K562 (cell line): ENCODE results near the gene WDR90. TPM values are rescaled to one million over a fixed set of nuclear protein-coding genes. Genes with fewer than 3 reads are reported as not detected.
A peak's percentile ranks its signal among the peaks of the same experiment; 100 is the strongest.

Experiments used
- ASH1L ChIP-seq: fragments of 450-650 bp; IDR thresholded peaks from 2 replicates; pipeline ENCODE4 v1.6.1; 2018; ENCODE audit warnings: borderline replicate concordance, mild to moderate bottlenecking, low read depth; ENCODE audit not compliant: partially characterized antibody
- CCAR2 ChIP-seq: fragments of 200-400 bp; formaldehyde crosslinking; IDR thresholded peaks from 2 replicates; pipeline ENCODE4 v1.6.1; 2017; ENCODE audit warnings: mild to moderate bottlenecking, low read depth, low read length
- CHD2 ChIP-seq: IDR thresholded peaks from 2 replicates; pipeline ENCODE4 v1.6.1; 2011; ENCODE audit warnings: low read depth, low read length
- CLOCK ChIP-seq: fragments of 250-450 bp; sonication (Bioruptor Pico); IDR thresholded peaks from 2 replicates; pipeline ENCODE4 v1.4.0; 2020; ENCODE audit warnings: mild to moderate bottlenecking, moderate library complexity, borderline replicate concordance
- ELF1 ChIP-seq: fragments of 200-800 bp; sonication (Bioruptor generic); IDR thresholded peaks from 2 replicates; pipeline ENCODE4 v1.6.1; 2016; ENCODE audit warnings: missing genetic modification characterization, missing compliant biosample characterization
- GABPB2 ChIP-seq: fragments of 250-450 bp; sonication (Bioruptor Pico); conservative IDR thresholded peaks from 2 replicates; pipeline ENCODE4 v1.5.1; 2021; ENCODE audit warnings: mild to moderate bottlenecking
- GTF2E2 ChIP-seq: fragments of 200-800 bp; sonication (Bioruptor generic); IDR thresholded peaks from 2 replicates; pipeline ENCODE4 v1.6.1; 2016; ENCODE audit warnings: missing genetic modification characterization, missing compliant biosample characterization
- HBP1 ChIP-seq: fragments of 450-650 bp; formaldehyde crosslinking; IDR thresholded peaks from 2 replicates; pipeline ENCODE4 v1.4.0; 2022; ENCODE audit warnings: missing genetic modification characterization
- HNRNPL ChIP-seq: fragments of 200-400 bp; formaldehyde crosslinking; IDR thresholded peaks from 2 replicates; pipeline ENCODE4 v1.6.1; 2017; ENCODE audit warnings: low read depth, mild to moderate bottlenecking, low read length
- KAT7 ChIP-seq: sonication (generic); formaldehyde crosslinking; IDR thresholded peaks from 2 replicates; pipeline ENCODE4 v1.8.0; 2022; ENCODE audit warnings: missing genetic modification reagents, mild to moderate bottlenecking, borderline replicate concordance
- KLF16 ChIP-seq: IDR thresholded peaks from 2 replicates; pipeline ENCODE4 v1.6.1; 2016; ENCODE audit warnings: antibody characterized with exemption
- MITF ChIP-seq: IDR thresholded peaks from 2 replicates; pipeline ENCODE4 v1.6.1; 2014; ENCODE audit warnings: antibody characterized with exemption
- MLLT1 ChIP-seq, 2 experiments: fragments of 450-650 bp; IDR thresholded peaks; 2 replicates each; pipeline ENCODE4 v1.6.1; 2016
- NR2F6 ChIP-seq: fragments of 450-650 bp; formaldehyde crosslinking; IDR thresholded peaks from 2 replicates; pipeline ENCODE4 v1.4.0; 2020; ENCODE audit warnings: mild to moderate bottlenecking
- PTRF ChIP-seq: fragments of 450-650 bp; IDR thresholded peaks from 2 replicates; pipeline ENCODE4 v1.6.1; 2016; ENCODE audit warnings: mild to moderate bottlenecking, missing genetic modification characterization, missing compliant biosample characterization
- RBM15 ChIP-seq: fragments of 200-400 bp; formaldehyde crosslinking; IDR thresholded peaks from 2 replicates; pipeline ENCODE4 v1.6.1; 2018; ENCODE audit warnings: mild to moderate bottlenecking, low read length, moderate library complexity; ENCODE audit not compliant: insufficient read depth
- SRSF7 ChIP-seq: fragments of 200-400 bp; formaldehyde crosslinking; optimal IDR thresholded peaks from 2 replicates; pipeline ENCODE3; 2017; ENCODE audit warnings: mild to moderate bottlenecking, low read depth, low read length
- TAF15 ChIP-seq: fragments of 200-400 bp; formaldehyde crosslinking; IDR thresholded peaks from 2 replicates; pipeline ENCODE4 v1.6.1; 2017; ENCODE audit warnings: mild to moderate bottlenecking, low read depth, low read length, moderate library complexity
- TEAD1 ChIP-seq, 2 experiments: fragments of 450-650 bp in 1 of 2; sonication (generic) in 1 of 2; formaldehyde crosslinking; IDR thresholded peaks; 2 replicates each; pipeline versions ENCODE4 v1.4.0 to v1.8.0; 2020 to 2022; ENCODE audit warnings: mild to moderate bottlenecking in 2 of 2, missing genetic modification reagents in 1 of 2
- TRIM24 ChIP-seq, 2 experiments: fragments of 450-650 bp; IDR thresholded peaks; 2 replicates each; pipeline ENCODE4 v1.6.1; 2016
- ZNF584 ChIP-seq: fragments of 200-800 bp; sonication (Bioruptor generic); IDR thresholded peaks from 2 replicates; pipeline ENCODE4 v1.6.1; 2016; ENCODE audit warnings: low read depth, mild to moderate bottlenecking, missing genetic modification characterization, missing compliant biosample characterization
- ZNF586 ChIP-seq: fragments of 450-650 bp; formaldehyde crosslinking; conservative IDR thresholded peaks from 2 replicates; pipeline ENCODE4 v1.4.0; 2020; ENCODE audit warnings: mild to moderate bottlenecking, moderate library complexity
- polyA plus RNA-seq, 8 experiments: library from polyadenylated mRNA; depleted of rRNA in 4 of 8; stranded (reverse) in 5 of 8; unstranded in 3 of 8; fragments of >200 nt; fragmentation: Nextera tagmentation in 2 of 8; fragmentation: Illumina TruSeq in 1 of 8; extraction: Ambion mirVana in 2 of 8; extraction: Trizol in 1 of 8; gene quantifications; 2 replicates each; pipeline versions ENCODE4 v1.2.1 to v1.2.3, GENCODE V29; 2011 to 2014; ENCODE audit warnings: inconsistent platforms in 1 of 8, missing spikeins in 1 of 8
- total RNA-seq, 7 experiments: library from RNA; depleted of rRNA in 6 of 7; stranded (reverse); fragments of >200 nt in 6 of 7; fragmentation: Illumina TruSeq in 2 of 7; extraction: Trizol in 2 of 7; gene quantifications; 2 replicates each; pipeline versions ENCODE4 v1.2.1 to v1.2.3, GENCODE V29; 2011 to 2021; ENCODE audit warnings: low replicate concordance in 1 of 7

Gene WDR90
- total and polyA plus RNA-seq, 9 of the 15 experiments (the other 6 are each of a cell fraction or from before 2014, with no cell fraction given) = 0.44 to 12.6 (median 3.3) TPM

GRCh38 chr16:684071-684794 is 35.1 kb downstream of the WDR90 start, which contains the start of gene JMJD8 (continued):
- TF ChIP-seq ASH1L (no peak), GABPB2 (no peak), TAF15 (no peak), KAT7 (CRISPR knock-in tag) (no peak), CHD2 (no peak; the same call in 1 of the 2 replicates), HBP1 (CRISPR knock-in tag) (no peak), HNRNPL (0 out of 2 replicates have a peak, but pooled peaks have one; percentile 63), NR2F6 (CRISPR knock-in tag) (no peak), PTRF (no peak), ZNF586 (CRISPR knock-in tag) (no peak), MITF (no peak), CLOCK (no peak), TEAD1 (CRISPR knock-in tag; IDR thresholded peaks at IDR 0.05) (no peak; a peak in 1 of 4 replicates), CCAR2 (no peak), TRIM24 (IDR thresholded peaks at IDR 0.05) (no peak), MLLT1 (IDR thresholded peaks at IDR 0.05) (no peak), ELF1 (tag) (peak; percentile 93), GTF2E2 (tag) (no peak), ZNF584 (CRISPR knock-in tag) (no peak), RBM15 (no peak), SRSF7 (no peak), KLF16 (no peak)
